ENCODE measurements around the gene RXYLT1.

DNA sequence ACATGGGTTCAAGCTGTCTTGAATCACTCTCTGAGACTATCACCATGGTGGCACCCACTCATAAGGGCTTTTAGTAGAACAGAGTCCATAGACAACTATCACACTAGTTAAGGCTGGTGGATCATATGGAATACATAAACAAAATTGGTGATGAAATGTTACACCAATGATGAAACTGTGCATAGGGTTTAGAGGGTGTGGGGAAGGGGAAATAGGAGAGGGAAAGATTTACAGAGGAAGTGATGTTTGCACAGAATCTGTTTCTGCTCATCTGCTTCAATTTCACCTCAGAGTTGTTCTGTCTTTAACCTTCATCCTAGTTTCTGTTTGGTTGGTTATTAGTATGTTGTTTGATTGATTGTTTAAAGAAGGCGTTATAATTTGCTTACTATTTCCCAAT is 2.4 kb upstream of the RXYLT1 start:
- TF ChIP-seq, protein P1, sequence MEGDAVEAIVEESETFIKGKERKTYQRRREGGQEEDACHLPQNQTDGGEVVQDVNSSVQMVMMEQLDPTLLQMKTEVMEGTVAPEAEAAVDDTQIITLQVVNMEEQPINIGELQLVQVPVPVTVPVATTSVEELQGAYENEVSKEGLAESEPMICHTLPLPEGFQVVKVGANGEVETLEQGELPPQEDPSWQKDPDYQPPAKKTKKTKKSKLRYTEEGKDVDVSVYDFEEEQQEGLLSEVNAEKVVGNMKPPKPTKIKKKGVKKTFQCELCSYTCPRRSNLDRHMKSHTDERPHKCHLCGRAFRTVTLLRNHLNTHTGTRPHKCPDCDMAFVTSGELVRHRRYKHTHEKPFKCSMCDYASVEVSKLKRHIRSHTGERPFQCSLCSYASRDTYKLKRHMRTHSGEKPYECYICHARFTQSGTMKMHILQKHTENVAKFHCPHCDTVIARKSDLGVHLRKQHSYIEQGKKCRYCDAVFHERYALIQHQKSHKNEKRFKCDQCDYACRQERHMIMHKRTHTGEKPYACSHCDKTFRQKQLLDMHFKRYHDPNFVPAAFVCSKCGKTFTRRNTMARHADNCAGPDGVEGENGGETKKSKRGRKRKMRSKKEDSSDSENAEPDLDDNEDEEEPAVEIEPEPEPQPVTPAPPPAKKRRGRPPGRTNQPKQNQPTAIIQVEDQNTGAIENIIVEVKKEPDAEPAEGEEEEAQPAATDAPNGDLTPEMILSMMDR (IDR thresholded peaks at IDR 0.05): no peak
- no peak for TF ChIP-seq POLR2A (IDR thresholded peaks at IDR 0.05)

Measured in body of pancreas (tissue), 4 donors.